Measurements from ENCODE around the gene RNF13.

RNF13 gene

DNA sequence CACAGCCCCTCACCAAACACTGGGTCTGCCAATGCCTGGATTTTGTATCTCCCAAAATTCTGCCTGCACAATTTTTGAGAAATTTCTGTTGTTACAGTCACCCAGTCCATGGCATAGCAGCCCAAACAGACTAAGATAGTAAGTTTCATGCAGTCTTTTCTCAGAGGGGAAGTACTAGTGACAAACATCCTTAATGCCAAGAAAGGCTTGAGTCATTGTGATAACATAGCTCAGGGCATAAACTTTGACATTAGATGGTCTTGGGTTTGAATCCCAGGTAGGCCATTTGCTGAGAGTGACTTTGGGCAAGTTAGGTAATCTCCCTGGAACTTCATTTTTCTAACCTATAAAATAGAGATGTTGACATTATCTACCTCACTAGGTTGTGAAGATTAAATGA is 193.8 kb downstream of the RNF13 start:
- TF ChIP-seq ZNF565 (CRISPR knock-in tag; conservative IDR thresholded peaks at IDR 0.05; ENCODE audit: low read depth), result no peak
- TF ChIP-seq ZNF70 (CRISPR knock-in tag; IDR thresholded peaks at IDR 0.05), result no peak
- no peak for TF ChIP-seq CSDC2 (CRISPR knock-in tag; IDR thresholded peaks at IDR 0.05)
- TF ChIP-seq, protein P1, sequence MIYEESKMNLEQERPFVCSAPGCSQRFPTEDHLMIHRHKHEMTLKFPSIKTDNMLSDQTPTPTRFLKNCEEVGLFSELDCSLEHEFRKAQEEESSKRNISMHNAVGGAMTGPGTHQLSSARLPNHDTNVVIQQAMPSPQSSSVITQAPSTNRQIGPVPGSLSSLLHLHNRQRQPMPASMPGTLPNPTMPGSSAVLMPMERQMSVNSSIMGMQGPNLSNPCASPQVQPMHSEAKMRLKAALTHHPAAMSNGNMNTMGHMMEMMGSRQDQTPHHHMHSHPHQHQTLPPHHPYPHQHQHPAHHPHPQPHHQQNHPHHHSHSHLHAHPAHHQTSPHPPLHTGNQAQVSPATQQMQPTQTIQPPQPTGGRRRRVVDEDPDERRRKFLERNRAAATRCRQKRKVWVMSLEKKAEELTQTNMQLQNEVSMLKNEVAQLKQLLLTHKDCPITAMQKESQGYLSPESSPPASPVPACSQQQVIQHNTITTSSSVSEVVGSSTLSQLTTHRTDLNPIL (CRISPR knock-in tag; IDR thresholded peaks at IDR 0.05; ENCODE audit: low read depth), result no peak
- TF ChIP-seq GLIS3 (CRISPR knock-in tag; IDR thresholded peaks at IDR 0.05), result no peak
- no peak for TF ChIP-seq ZFP3 (CRISPR knock-in tag; IDR thresholded peaks at IDR 0.05)
- no peak for TF ChIP-seq TOX (CRISPR knock-in tag; IDR thresholded peaks at IDR 0.05; ENCODE audit: borderline replicate concordance)
- TF ChIP-seq, protein P2, sequence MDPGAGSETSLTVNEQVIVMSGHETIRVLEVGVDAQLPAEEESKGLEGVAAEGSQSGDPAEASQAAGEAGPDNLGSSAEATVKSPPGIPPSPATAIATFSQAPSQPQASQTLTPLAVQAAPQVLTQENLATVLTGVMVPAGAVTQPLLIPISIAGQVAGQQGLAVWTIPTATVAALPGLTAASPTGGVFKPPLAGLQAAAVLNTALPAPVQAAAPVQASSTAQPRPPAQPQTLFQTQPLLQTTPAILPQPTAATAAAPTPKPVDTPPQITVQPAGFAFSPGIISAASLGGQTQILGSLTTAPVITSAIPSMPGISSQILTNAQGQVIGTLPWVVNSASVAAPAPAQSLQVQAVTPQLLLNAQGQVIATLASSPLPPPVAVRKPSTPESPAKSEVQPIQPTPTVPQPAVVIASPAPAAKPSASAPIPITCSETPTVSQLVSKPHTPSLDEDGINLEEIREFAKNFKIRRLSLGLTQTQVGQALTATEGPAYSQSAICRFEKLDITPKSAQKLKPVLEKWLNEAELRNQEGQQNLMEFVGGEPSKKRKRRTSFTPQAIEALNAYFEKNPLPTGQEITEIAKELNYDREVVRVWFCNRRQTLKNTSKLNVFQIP (CRISPR knock-in tag; IDR thresholded peaks at IDR 0.05; ENCODE audit: borderline replicate concordance, low read depth), result no peak
- no peak for TF ChIP-seq TCF4 (CRISPR knock-in tag; IDR thresholded peaks at IDR 0.05; ENCODE audit: borderline replicate concordance)
- no peak for ATAC-seq

Data from SK-N-SH treated with all-trans-retinoic acid at 6 μM for 48 hours (cell line).